WTC11 (cell line): ENCODE data around the gene EIF4B.
A peak's percentile ranks its signal among the peaks of the same experiment; 100 is the strongest.

Experiments used
- TEAD1 ChIP-seq: sonication (generic); formaldehyde crosslinking; IDR thresholded peaks from 2 replicates; pipeline ENCODE4 v1.8.0; 2022; ENCODE audit warnings: mild to moderate bottlenecking, missing genetic modification reagents
- TEAD4 ChIP-seq: sonication (generic); formaldehyde crosslinking; IDR thresholded peaks from 2 replicates; pipeline ENCODE4 v1.8.0; 2022; ENCODE audit warnings: mild to moderate bottlenecking, missing genetic modification reagents
- TF ChIP-seq, protein P1 (sequence below): fragments of 200-600 bp; IDR thresholded peaks from 2 replicates; pipeline ENCODE4 v1.8.0; 2022; ENCODE audit warnings: antibody characterized with exemption
- TF ChIP-seq, protein P2 (sequence below): sonication (generic); formaldehyde crosslinking; IDR thresholded peaks from 2 replicates; pipeline ENCODE4 v1.8.0; 2022; ENCODE audit warnings: mild to moderate bottlenecking, missing genetic modification reagents

GRCh38 chr12:53005986-53006809 lies at the start of gene EIF4B:
- TF ChIP-seq, protein P1, sequence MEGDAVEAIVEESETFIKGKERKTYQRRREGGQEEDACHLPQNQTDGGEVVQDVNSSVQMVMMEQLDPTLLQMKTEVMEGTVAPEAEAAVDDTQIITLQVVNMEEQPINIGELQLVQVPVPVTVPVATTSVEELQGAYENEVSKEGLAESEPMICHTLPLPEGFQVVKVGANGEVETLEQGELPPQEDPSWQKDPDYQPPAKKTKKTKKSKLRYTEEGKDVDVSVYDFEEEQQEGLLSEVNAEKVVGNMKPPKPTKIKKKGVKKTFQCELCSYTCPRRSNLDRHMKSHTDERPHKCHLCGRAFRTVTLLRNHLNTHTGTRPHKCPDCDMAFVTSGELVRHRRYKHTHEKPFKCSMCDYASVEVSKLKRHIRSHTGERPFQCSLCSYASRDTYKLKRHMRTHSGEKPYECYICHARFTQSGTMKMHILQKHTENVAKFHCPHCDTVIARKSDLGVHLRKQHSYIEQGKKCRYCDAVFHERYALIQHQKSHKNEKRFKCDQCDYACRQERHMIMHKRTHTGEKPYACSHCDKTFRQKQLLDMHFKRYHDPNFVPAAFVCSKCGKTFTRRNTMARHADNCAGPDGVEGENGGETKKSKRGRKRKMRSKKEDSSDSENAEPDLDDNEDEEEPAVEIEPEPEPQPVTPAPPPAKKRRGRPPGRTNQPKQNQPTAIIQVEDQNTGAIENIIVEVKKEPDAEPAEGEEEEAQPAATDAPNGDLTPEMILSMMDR: no peak
- TF ChIP-seq TEAD4: no peak
- TF ChIP-seq TEAD1: peak; percentile 71; the same call in 1 of the 2 replicates
- TF ChIP-seq, protein P2, sequence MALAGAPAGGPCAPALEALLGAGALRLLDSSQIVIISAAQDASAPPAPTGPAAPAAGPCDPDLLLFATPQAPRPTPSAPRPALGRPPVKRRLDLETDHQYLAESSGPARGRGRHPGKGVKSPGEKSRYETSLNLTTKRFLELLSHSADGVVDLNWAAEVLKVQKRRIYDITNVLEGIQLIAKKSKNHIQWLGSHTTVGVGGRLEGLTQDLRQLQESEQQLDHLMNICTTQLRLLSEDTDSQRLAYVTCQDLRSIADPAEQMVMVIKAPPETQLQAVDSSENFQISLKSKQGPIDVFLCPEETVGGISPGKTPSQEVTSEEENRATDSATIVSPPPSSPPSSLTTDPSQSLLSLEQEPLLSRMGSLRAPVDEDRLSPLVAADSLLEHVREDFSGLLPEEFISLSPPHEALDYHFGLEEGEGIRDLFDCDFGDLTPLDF (CRISPR knock-in tag): no peak
